ENCODE results near the gene SLC2A1. TPM values are rescaled to one million over a fixed set of nuclear protein-coding genes. Genes with fewer than 3 reads are reported as not detected.
A peak's percentile ranks its signal among the peaks of the same experiment; 100 is the strongest.

The SLC2A1 gene
- total and polyA plus RNA-seq, 2 of the 13 experiments (the other 11 are each of a cell fraction or from before 2014, with no cell fraction given): 125 to 423 TPM

GRCh38 chr1:42924851-42925760 is 33.6 kb downstream of the SLC2A1 start (continued):
- TF ChIP-seq, protein P1, sequence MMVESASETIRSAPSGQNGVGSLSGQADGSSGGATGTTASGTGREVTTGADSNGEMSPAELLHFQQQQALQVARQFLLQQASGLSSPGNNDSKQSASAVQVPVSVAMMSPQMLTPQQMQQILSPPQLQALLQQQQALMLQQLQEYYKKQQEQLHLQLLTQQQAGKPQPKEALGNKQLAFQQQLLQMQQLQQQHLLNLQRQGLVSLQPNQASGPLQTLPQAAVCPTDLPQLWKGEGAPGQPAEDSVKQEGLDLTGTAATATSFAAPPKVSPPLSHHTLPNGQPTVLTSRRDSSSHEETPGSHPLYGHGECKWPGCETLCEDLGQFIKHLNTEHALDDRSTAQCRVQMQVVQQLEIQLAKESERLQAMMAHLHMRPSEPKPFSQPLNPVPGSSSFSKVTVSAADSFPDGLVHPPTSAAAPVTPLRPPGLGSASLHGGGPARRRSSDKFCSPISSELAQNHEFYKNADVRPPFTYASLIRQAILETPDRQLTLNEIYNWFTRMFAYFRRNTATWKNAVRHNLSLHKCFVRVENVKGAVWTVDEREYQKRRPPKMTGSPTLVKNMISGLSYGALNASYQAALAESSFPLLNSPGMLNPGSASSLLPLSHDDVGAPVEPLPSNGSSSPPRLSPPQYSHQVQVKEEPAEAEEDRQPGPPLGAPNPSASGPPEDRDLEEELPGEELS (CRISPR knock-in tag; IDR thresholded peaks at IDR 0.05): no peak
- TF ChIP-seq CREB1 (IDR thresholded peaks at IDR 0.05) (no peak), CREB1 (CRISPR knock-in tag; IDR thresholded peaks at IDR 0.05) (peak; percentile 27; the same call in 1 of the 2 replicates), ZNF709 (CRISPR knock-in tag; IDR thresholded peaks at IDR 0.05) (no peak), SP2 (CRISPR knock-in tag; IDR thresholded peaks at IDR 0.05) (no peak), ZNF687 (CRISPR knock-in tag; IDR thresholded peaks at IDR 0.05) (no peak), ZNF614 (CRISPR knock-in tag; IDR thresholded peaks at IDR 0.05; ENCODE audit: borderline replicate concordance) (no peak), HDAC6 (IDR thresholded peaks at IDR 0.05; ENCODE audit: low read depth, low read length) (no peak), MTF1 (CRISPR knock-in tag; IDR thresholded peaks at IDR 0.05) (no peak), RBM22 (optimal IDR thresholded peaks at IDR 0.05; ENCODE audit: low read length) (peak; percentile 84), SMC3 (IDR thresholded peaks at IDR 0.05; ENCODE audit: low read length) (no peak), TCF7L2 (IDR thresholded peaks at IDR 0.05; ENCODE audit: low read depth, low read length) (no peak), NPAS2 (CRISPR knock-in tag; IDR thresholded peaks at IDR 0.05; ENCODE audit: borderline replicate concordance) (no peak), POLR2G (IDR thresholded peaks at IDR 0.05; ENCODE audit: low read depth, low read length) (peak; percentile 72), AHR (CRISPR knock-in tag; IDR thresholded peaks at IDR 0.05) (no peak), ZMAT5 (CRISPR knock-in tag; IDR thresholded peaks at IDR 0.05; ENCODE audit: borderline replicate concordance, low read depth) (no peak), HINFP (CRISPR knock-in tag; IDR thresholded peaks at IDR 0.05; ENCODE audit: low read depth) (0 out of 2 replicates have a peak, but pooled peaks have one; percentile 31), REL (CRISPR knock-in tag; conservative IDR thresholded peaks at IDR 0.05) (peak; percentile 61; the same call in 1 of the 2 replicates), ZNF543 (CRISPR knock-in tag; IDR thresholded peaks at IDR 0.05) (no peak)
- TF ChIP-seq, protein P2, sequence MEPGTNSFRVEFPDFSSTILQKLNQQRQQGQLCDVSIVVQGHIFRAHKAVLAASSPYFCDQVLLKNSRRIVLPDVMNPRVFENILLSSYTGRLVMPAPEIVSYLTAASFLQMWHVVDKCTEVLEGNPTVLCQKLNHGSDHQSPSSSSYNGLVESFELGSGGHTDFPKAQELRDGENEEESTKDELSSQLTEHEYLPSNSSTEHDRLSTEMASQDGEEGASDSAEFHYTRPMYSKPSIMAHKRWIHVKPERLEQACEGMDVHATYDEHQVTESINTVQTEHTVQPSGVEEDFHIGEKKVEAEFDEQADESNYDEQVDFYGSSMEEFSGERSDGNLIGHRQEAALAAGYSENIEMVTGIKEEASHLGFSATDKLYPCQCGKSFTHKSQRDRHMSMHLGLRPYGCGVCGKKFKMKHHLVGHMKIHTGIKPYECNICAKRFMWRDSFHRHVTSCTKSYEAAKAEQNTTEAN (CRISPR knock-in tag; conservative IDR thresholded peaks at IDR 0.05): no peak
